Muscle of arm (tissue), 12 donors: Measurements from ENCODE around the gene DMXL1. TPM values are rescaled to one million over a fixed set of nuclear protein-coding genes. Genes with fewer than 3 reads are reported as not detected.

Experiments used
- DNase-seq: peaks from one replicate; pipeline ENCODE4 v3.0.0-alpha.2; 2013
- polyA plus RNA-seq, 12 donors: library from polyadenylated mRNA; unstranded; fragments of 120-200 nt; gene quantifications; one replicate each; pipeline ENCODE4 v1.2.1, GENCODE V29; 2013; ENCODE audit not compliant: insufficient read length in 12 of 12

The DMXL1 gene
- polyA plus RNA-seq, 12 donors: 20.2 to 50.0 (median 25.1) TPM; not detected in 1

GRCh38 chr5:119267958-119268386, 197.1 kb downstream of the DMXL1 start:
- DNase-seq: peak; percentile 93

- peak; percentile 93 for DNase-seq
Measured at GRCh38 chr5:119268387-119269060, 197.6 kb downstream of the DMXL1 start.

- peak; percentile 21 for DNase-seq
Measured at GRCh38 chr5:119269061-119269944, 198.4 kb downstream of the DMXL1 start.

GRCh38 chr5:119270121-119270565, 199.3 kb downstream of the DMXL1 start:
- DNase-seq: no peak

- no peak for DNase-seq
Measured at GRCh38 chr5:119270960-119271757, 200.3 kb downstream of the DMXL1 start.

- no peak for DNase-seq
Measured at GRCh38 chr5:119271758-119272730, 201.2 kb downstream of the DMXL1 start.

- DNase-seq: no peak
Measured at GRCh38 chr5:119273391-119273839, 202.5 kb downstream of the DMXL1 start.

GRCh38 chr5:119274030-119274766, 203.3 kb downstream of the DMXL1 start:
- DNase-seq: no peak

- no peak for DNase-seq
Measured at GRCh38 chr5:119274767-119275130, 203.9 kb downstream of the DMXL1 start.

GRCh38 chr5:119275146-119275545, 204.3 kb downstream of the DMXL1 start:
- no peak for DNase-seq

GRCh38 chr5:119275601-119276173, 204.8 kb downstream of the DMXL1 start:
- no peak for DNase-seq

GRCh38 chr5:119276978-119277377, 206.1 kb downstream of the DMXL1 start:
- no peak for DNase-seq

- DNase-seq: no peak
Measured at GRCh38 chr5:119279093-119279492, 208.2 kb downstream of the DMXL1 start.

- no peak for DNase-seq
Measured at GRCh38 chr5:119280380-119280779, 209.5 kb downstream of the DMXL1 start.

GRCh38 chr5:119282628-119283027, 211.7 kb downstream of the DMXL1 start:
- DNase-seq: no peak

GRCh38 chr5:119284031-119284430, 213.1 kb downstream of the DMXL1 start:
- DNase-seq: no peak

- no peak for DNase-seq
Measured at GRCh38 chr5:119285070-119285916, 214.4 kb downstream of the DMXL1 start.
